Neural cell (in vitro differentiated cells): ENCODE measurements around the gene BEND5. TPM values are rescaled to one million over a fixed set of nuclear protein-coding genes. Genes with fewer than 3 reads are reported as not detected.

Source experiments
- H2AFZ ChIP-seq: fragments of 200-600, 300-800 bp; sonication (generic), shearing (Covaris generic); 2 replicates; pipeline ENCODE4 v1.6.0; 2014; ENCODE audit warnings: low read depth, mild to moderate bottlenecking, antibody characterized with exemption, low read length, moderate library complexity
- H3F3A ChIP-seq: fragments of 200-600 bp; shearing (Covaris generic); 2 replicates; pipeline ENCODE4 v1.6.1; 2016; ENCODE audit warnings: mild to moderate bottlenecking, moderate library complexity, mixed read lengths, antibody characterized with exemption, low read length; ENCODE audit not compliant: insufficient read depth, poor library complexity, severe bottlenecking
- H3K27ac ChIP-seq: fragments of 200-600, 300-800 bp; sonication (generic), shearing (Covaris generic); 2 replicates; pipeline ENCODE4 v1.5.1; 2014; ENCODE audit warnings: mild to moderate bottlenecking, low read length, moderate library complexity
- H3K27me3 ChIP-seq: fragments of 300-800, 200-600 bp; sonication (generic), shearing (Covaris generic); 2 replicates; pipeline ENCODE4 v1.6.0; 2014; ENCODE audit warnings: mild to moderate bottlenecking, low read depth, low read length, moderate library complexity; ENCODE audit not compliant: insufficient read depth
- H3K36me3 ChIP-seq: fragments of 300-800, 200-600 bp; sonication (generic), shearing (Covaris generic); 2 replicates; pipeline ENCODE4 v1.5.1; 2014; ENCODE audit warnings: mild to moderate bottlenecking, antibody characterized with exemption, low read length, moderate library complexity; ENCODE audit not compliant: insufficient read depth
- H3K4me2 ChIP-seq: fragments of 300-800, 200-600 bp; sonication (generic), shearing (Covaris generic); 2 replicates; pipeline ENCODE4 v1.6.0; 2014; ENCODE audit warnings: mild to moderate bottlenecking, low read length
- H3K4me3 ChIP-seq: fragments of 300-800, 200-600 bp; sonication (generic), shearing (Covaris generic); 2 replicates; pipeline ENCODE4 v1.5.1; 2014; ENCODE audit warnings: mild to moderate bottlenecking, low read length, moderate library complexity
- H3K79me2 ChIP-seq: fragments of 200-600 bp; shearing (Covaris generic); replicated peaks from 2 replicates; pipeline ENCODE4 v1.6.0; 2014; ENCODE audit warnings: mild to moderate bottlenecking, low read length, moderate library complexity; ENCODE audit not compliant: insufficient read depth
- H3K9ac ChIP-seq: fragments of 300-800, 200-600 bp; sonication (generic), shearing (Covaris generic); 2 replicates; pipeline ENCODE4 v1.6.1; 2016; ENCODE audit warnings: mild to moderate bottlenecking, low read length, mixed read lengths
- H3K9me2 ChIP-seq: fragments of 200-600 bp; shearing (Covaris generic); 2 replicates; pipeline ENCODE4 v1.6.1; 2016; ENCODE audit warnings: mild to moderate bottlenecking, low read length, mixed read lengths; ENCODE audit not compliant: insufficient read depth
- H3K9me3 ChIP-seq: fragments of 200-600, 300-800 bp; sonication (generic), shearing (Covaris generic); 2 replicates; pipeline ENCODE4 v1.6.1; 2016; ENCODE audit warnings: mild to moderate bottlenecking, mixed run types, low read length, moderate library complexity, mixed read lengths
- H4K20me1 ChIP-seq: fragments of 200-600 bp; shearing (Covaris generic); 2 replicates; pipeline ENCODE4 v1.6.1; 2016; ENCODE audit warnings: mild to moderate bottlenecking, mixed run types; ENCODE audit not compliant: insufficient read depth
- CTCF ChIP-seq: fragments of 450-650 bp; IDR thresholded peaks from 2 replicates; pipeline ENCODE4 v1.5.1; 2014; ENCODE audit warnings: antibody characterized with exemption, mild to moderate bottlenecking, moderate library complexity; ENCODE audit not compliant: poor library complexity, severe bottlenecking
- EP300 ChIP-seq: fragments of 450-650 bp; conservative IDR thresholded peaks from 2 replicates; pipeline ENCODE4 v1.6.1; 2014; ENCODE audit warnings: antibody characterized with exemption, mild to moderate bottlenecking, moderate library complexity; ENCODE audit not compliant: poor library complexity, severe bottlenecking
- EZH2 ChIP-seq: fragments of 200-600, 300-800 bp; shearing (Covaris generic), sonication (generic); IDR thresholded peaks from 2 replicates; pipeline ENCODE4 v1.6.1; 2014; ENCODE audit warnings: antibody characterized with exemption, low read length, borderline replicate concordance, mild to moderate bottlenecking; ENCODE audit not compliant: insufficient read depth, poor library complexity, severe bottlenecking
- MXI1 ChIP-seq: fragments of 450-650 bp; conservative IDR thresholded peaks from 2 replicates; pipeline ENCODE4 v1.6.1; 2014; ENCODE audit warnings: antibody characterized with exemption, mild to moderate bottlenecking; ENCODE audit not compliant: poor library complexity, severe bottlenecking
- POLR2AphosphoS5 ChIP-seq: IDR thresholded peaks from 2 replicates; pipeline ENCODE4 v1.6.1; 2012
- RAD21 ChIP-seq: fragments of 450-650 bp; conservative IDR thresholded peaks from 2 replicates; pipeline ENCODE4 v1.6.1; 2014; ENCODE audit warnings: antibody characterized with exemption, mild to moderate bottlenecking, moderate library complexity
- SMC3 ChIP-seq: fragments of 450-650 bp; conservative IDR thresholded peaks from 2 replicates; pipeline ENCODE4 v1.6.1; 2014; ENCODE audit warnings: antibody characterized with exemption, mild to moderate bottlenecking, moderate library complexity; ENCODE audit not compliant: poor library complexity
- TAF1 ChIP-seq: IDR thresholded peaks from 2 replicates; pipeline ENCODE4 v1.6.1; 2012; ENCODE audit warnings: low read depth
- polyA plus RNA-seq: library from polyadenylated mRNA; depleted of rRNA; stranded (reverse); fragments of >200 nt; gene quantifications from 2 replicates; pipeline ENCODE4 v1.2.3, GENCODE V29; 2014
- TF ChIP-seq, protein P1 (sequence below): IDR thresholded peaks from 2 replicates; pipeline ENCODE4 v1.6.1; 2012; ENCODE audit warnings: borderline replicate concordance

BEND5 gene
- polyA plus RNA-seq, 1 donor from 2014 or later = 64.9 TPM

GRCh38 chr1:48810740-48811139, 34.0 kb upstream of the BEND5 start:
- Histone ChIP-seq H3K9me2 (no peaks in the 10 kb centered on the region), H3K27ac (no peak overlapping the region), H3F3A (no peaks in the 10 kb centered on the region), H3K9ac (no peak overlapping the region), H3K4me2 (no peak overlapping the region), H3K27me3 (no peaks in the 10 kb centered on the region), H2AFZ (no peak overlapping the region), H3K36me3 (no peaks in the 10 kb centered on the region), H3K79me2 (no peaks in the 10 kb centered on the region), H3K9me3 (no peaks in the 10 kb centered on the region), H4K20me1 (no peaks in the 10 kb centered on the region), H3K4me3 (no peak overlapping the region)
- TF ChIP-seq MXI1 = no peak
- TF ChIP-seq, protein P1, sequence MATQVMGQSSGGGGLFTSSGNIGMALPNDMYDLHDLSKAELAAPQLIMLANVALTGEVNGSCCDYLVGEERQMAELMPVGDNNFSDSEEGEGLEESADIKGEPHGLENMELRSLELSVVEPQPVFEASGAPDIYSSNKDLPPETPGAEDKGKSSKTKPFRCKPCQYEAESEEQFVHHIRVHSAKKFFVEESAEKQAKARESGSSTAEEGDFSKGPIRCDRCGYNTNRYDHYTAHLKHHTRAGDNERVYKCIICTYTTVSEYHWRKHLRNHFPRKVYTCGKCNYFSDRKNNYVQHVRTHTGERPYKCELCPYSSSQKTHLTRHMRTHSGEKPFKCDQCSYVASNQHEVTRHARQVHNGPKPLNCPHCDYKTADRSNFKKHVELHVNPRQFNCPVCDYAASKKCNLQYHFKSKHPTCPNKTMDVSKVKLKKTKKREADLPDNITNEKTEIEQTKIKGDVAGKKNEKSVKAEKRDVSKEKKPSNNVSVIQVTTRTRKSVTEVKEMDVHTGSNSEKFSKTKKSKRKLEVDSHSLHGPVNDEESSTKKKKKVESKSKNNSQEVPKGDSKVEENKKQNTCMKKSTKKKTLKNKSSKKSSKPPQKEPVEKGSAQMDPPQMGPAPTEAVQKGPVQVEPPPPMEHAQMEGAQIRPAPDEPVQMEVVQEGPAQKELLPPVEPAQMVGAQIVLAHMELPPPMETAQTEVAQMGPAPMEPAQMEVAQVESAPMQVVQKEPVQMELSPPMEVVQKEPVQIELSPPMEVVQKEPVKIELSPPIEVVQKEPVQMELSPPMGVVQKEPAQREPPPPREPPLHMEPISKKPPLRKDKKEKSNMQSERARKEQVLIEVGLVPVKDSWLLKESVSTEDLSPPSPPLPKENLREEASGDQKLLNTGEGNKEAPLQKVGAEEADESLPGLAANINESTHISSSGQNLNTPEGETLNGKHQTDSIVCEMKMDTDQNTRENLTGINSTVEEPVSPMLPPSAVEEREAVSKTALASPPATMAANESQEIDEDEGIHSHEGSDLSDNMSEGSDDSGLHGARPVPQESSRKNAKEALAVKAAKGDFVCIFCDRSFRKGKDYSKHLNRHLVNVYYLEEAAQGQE = no peak

- H3F3A ChIP-seq = no peaks in the 10 kb centered on the region
- H2AFZ ChIP-seq = no peak overlapping the region
- H3K27ac ChIP-seq = no peak overlapping the region
- H3K9ac ChIP-seq = no peak overlapping the region
- no peak overlapping the region for H3K4me2 ChIP-seq
- H3K4me3 ChIP-seq = no peak overlapping the region
- H3K79me2 ChIP-seq = no peaks in the 10 kb centered on the region
- no peaks in the 10 kb centered on the region for H3K36me3 ChIP-seq
- H3K9me3 ChIP-seq = no peaks in the 10 kb centered on the region
- TF ChIP-seq, protein P1 = no peak
- TF ChIP-seq TAF1 = no peak
- no peak for TF ChIP-seq EZH2
- TF ChIP-seq RAD21 = no peak
- no peak for TF ChIP-seq SMC3
- no peak for TF ChIP-seq CTCF
- no peak for TF ChIP-seq EP300
- TF ChIP-seq POLR2AphosphoS5 = no peak
- TF ChIP-seq MXI1 = no peak
- H4K20me1 ChIP-seq = no peaks in the 10 kb centered on the region
- no peaks in the 10 kb centered on the region for H3K27me3 ChIP-seq
- no peaks in the 10 kb centered on the region for H3K9me2 ChIP-seq
Observed at GRCh38 chr1:48808496-48808895, 31.8 kb upstream of the BEND5 start.
